HCT116 (cell line): ENCODE data around the gene KAZN. TPM values are rescaled to one million over a fixed set of nuclear protein-coding genes. Genes with fewer than 3 reads are reported as not detected.

ENCODE experiments used
- ATAC-seq: fragments of 200-7000 bp; cut with Tn5 transposase; 2 replicates; pipeline ENCODE4 v1.9.1; 2020; ENCODE audit warnings: mild to moderate bottlenecking, moderate library complexity
- BruUV-seq: library from RNA; stranded (reverse); fragments of 400-500 nt; replicated peaks from 2 replicates; lab custom pipeline; 2021; lab: Mats Ljungman, UMichigan
- CTCF ChIA-PET: fragments of 300-600 bp; sonication (Branson Sonifier 250); formaldehyde crosslinking; loops from one replicate; lab custom pipeline; 2021; ENCODE audit warnings: antibody characterized with exemption; lab: Charles Lee
- POLR2A ChIA-PET: fragments of 300-600, 350-600 bp; sonication (Branson Sonifier 250); formaldehyde crosslinking; loops from one replicate; lab custom pipeline; 2021; ENCODE audit warnings: antibody characterized with exemption; lab: Charles Lee
- RAD21 ChIA-PET, 2 experiments: fragments of 300-600 bp; sonication (Branson Sonifier 250); formaldehyde crosslinking; loops; one replicate each; lab custom pipeline; 2023; ENCODE audit warnings: low total read pairs in 2 of 2; ENCODE audit not compliant: uncharacterized antibody in 2 of 2, unreplicated experiment in 2 of 2, low non-redundant PET in 1 of 2; lab: Charles Lee
- DNase-seq: peaks from one replicate; pipeline ENCODE4 v3.0.0-alpha.2; 2010; ENCODE audit warnings: low read depth, low spot score
- H2AFZ ChIP-seq: fragments of 200-600 bp; shearing (Covaris generic), sonication (generic); 2 replicates; pipeline ENCODE4 v1.6.1; 2017; ENCODE audit warnings: low read depth, mixed run types, mixed read lengths, antibody characterized with exemption, low read length; ENCODE audit not compliant: poor library complexity, severe bottlenecking
- H3K27ac ChIP-seq: 2 replicates; pipeline ENCODE4 v1.5.1; 2012; ENCODE audit warnings: low read depth, low read length
- H3K27me3 ChIP-seq: fragments of 200-600 bp; sonication (generic); 2 replicates; pipeline ENCODE4 v1.6.1; 2016; ENCODE audit warnings: mixed run types, low read length, mixed read lengths; ENCODE audit not compliant: insufficient read depth
- H3K36me3 ChIP-seq, 2 experiments: fragments of 200-500 bp in 1 of 2; fragments of 200-600 bp in 1 of 2; sonication (Bioruptor generic) in 1 of 2; sonication (generic) in 1 of 2; 2 replicates each; pipeline versions ENCODE4 v1.5.1 to v1.6.1; 2014 to 2016; ENCODE audit warnings: low read length in 2 of 2, inconsistent platforms in 1 of 2, mixed read lengths in 1 of 2, mixed run types in 1 of 2; ENCODE audit not compliant: insufficient read depth in 2 of 2, control insufficient read depth in 1 of 2
- H3K4me1 ChIP-seq, 2 experiments: fragments of 200-600 bp in 1 of 2; sonication (generic) in 1 of 2; 2 replicates each; pipeline versions ENCODE4 v1.5.1 to v1.6.1; 2012 to 2017; ENCODE audit warnings: low read length in 2 of 2, inconsistent platforms in 1 of 2, mild to moderate bottlenecking in 1 of 2, mixed read lengths in 1 of 2, mixed run types in 1 of 2, moderate library complexity in 1 of 2; ENCODE audit not compliant: insufficient read depth in 2 of 2, control insufficient read depth in 1 of 2
- H3K4me2 ChIP-seq: fragments of 200-600 bp; sonication (generic); 2 replicates; pipeline ENCODE4 v1.6.1; 2017; ENCODE audit warnings: mixed run types, low read length, mixed read lengths
- H3K4me3 ChIP-seq, 2 experiments: fragments of 200-600 bp in 1 of 2; sonication (generic) in 1 of 2; replicated peaks in 1 of 2; 2 replicates each; pipeline ENCODE4 v1.5.1; 2011 to 2016; ENCODE audit warnings: low read length in 2 of 2, control low read depth in 1 of 2, low read depth in 1 of 2, mild to moderate bottlenecking in 1 of 2, mixed read lengths in 1 of 2, mixed run types in 1 of 2
- H3K79me2 ChIP-seq: fragments of 200-600 bp; sonication (generic); 2 replicates; pipeline ENCODE4 v1.6.1; 2017; ENCODE audit warnings: mild to moderate bottlenecking, mixed run types, low read length, moderate library complexity, mixed read lengths; ENCODE audit not compliant: insufficient read depth
- H3K9ac ChIP-seq: fragments of 200-600 bp; sonication (generic); 2 replicates; pipeline ENCODE4 v1.6.1; 2016; ENCODE audit warnings: low read length, mixed read lengths
- H3K9me2 ChIP-seq: fragments of 200-600 bp; sonication (generic), shearing (Covaris generic); 2 replicates; pipeline ENCODE4 v1.6.1; 2017; ENCODE audit warnings: mixed run types, mild to moderate bottlenecking, moderate library complexity; ENCODE audit not compliant: insufficient read depth
- H3K9me3 ChIP-seq, 2 experiments: fragments of 200-500 bp in 1 of 2; fragments of 200-600 bp in 1 of 2; sonication (Bioruptor generic) in 1 of 2; sonication (generic) in 1 of 2; 2 replicates each; pipeline ENCODE4 v1.6.1; 2014 to 2017; ENCODE audit warnings: low read length in 2 of 2, mixed read lengths in 2 of 2, inconsistent platforms in 1 of 2, low read depth in 1 of 2, mild to moderate bottlenecking in 1 of 2, mixed run types in 1 of 2, moderate library complexity in 1 of 2; ENCODE audit not compliant: control insufficient read depth in 1 of 2, insufficient read depth in 1 of 2
- H4K20me1 ChIP-seq: fragments of 200-600 bp; sonication (generic), shearing (Covaris generic); 2 replicates; pipeline ENCODE4 v1.6.1; 2017; ENCODE audit warnings: mixed run types, mild to moderate bottlenecking, moderate library complexity; ENCODE audit not compliant: insufficient read depth
- ATF3 ChIP-seq: IDR thresholded peaks from 2 replicates; pipeline ENCODE4 v1.6.1; 2012
- CEBPB ChIP-seq: IDR thresholded peaks from 2 replicates; pipeline ENCODE4 v1.6.1; 2012; ENCODE audit warnings: low read depth
- CTCF ChIP-seq, 3 experiments: fragments of 200-600 bp in 1 of 3; sonication (generic) in 1 of 3; IDR thresholded peaks in 2 of 3; conservative IDR thresholded peaks in 1 of 3; 2 replicates each; pipeline ENCODE4 v1.5.1; 2012 to 2017; ENCODE audit warnings: low read depth in 2 of 3, low read length in 2 of 3, antibody characterized with exemption in 1 of 3, borderline replicate concordance in 1 of 3, control low read depth in 1 of 3, mild to moderate bottlenecking in 1 of 3, mixed read lengths in 1 of 3, mixed run types in 1 of 3, moderate library complexity in 1 of 3; ENCODE audit not compliant: insufficient read depth in 1 of 3
- EZH2 ChIP-seq: fragments of 200-600 bp; sonication (generic); IDR thresholded peaks from 2 replicates; pipeline ENCODE4 v1.6.1; 2017; ENCODE audit warnings: antibody characterized with exemption, mixed run types
- EZH2phosphoT487 ChIP-seq: fragments of 200-600 bp; IDR thresholded peaks from 2 replicates; pipeline ENCODE4 v1.6.1; 2018; ENCODE audit warnings: antibody characterized with exemption, borderline replicate concordance
- JUND ChIP-seq: IDR thresholded peaks from 2 replicates; pipeline ENCODE4 v1.6.1; 2012
- MAX ChIP-seq: IDR thresholded peaks from 2 replicates; pipeline ENCODE4 v1.6.1; 2012
- SP1 ChIP-seq: IDR thresholded peaks from 2 replicates; pipeline ENCODE4 v1.6.1; 2012; ENCODE audit warnings: low read depth
- TCF7L2 ChIP-seq: IDR thresholded peaks from 2 replicates; pipeline ENCODE4 v1.7.0; 2011; ENCODE audit warnings: borderline replicate concordance, inconsistent platforms; ENCODE audit not compliant: insufficient read depth, insufficient read length; ENCODE audit errors: extremely low read depth
- YY1 ChIP-seq: IDR thresholded peaks from 2 replicates; pipeline ENCODE4 v1.6.1; 2011; ENCODE audit warnings: low read length, low read depth, moderate library complexity, mild to moderate bottlenecking; ENCODE audit not compliant: insufficient replicate concordance; ENCODE audit errors: extremely low read depth
- ZFX ChIP-seq: fragments of 450-650 bp; IDR thresholded peaks from 2 replicates; pipeline ENCODE4 v1.6.1; 2017
- ZNF274 ChIP-seq: fragments of 200-500 bp; sonication (Bioruptor generic); IDR thresholded peaks from 2 replicates; pipeline ENCODE4 v1.6.1; 2014; ENCODE audit warnings: mild to moderate bottlenecking, low read depth, low read length, inconsistent platforms
- intact Hi-C: fragments of 100-400 bp; cut with micrococcal nuclease; formaldehyde crosslinking; loops from 2 replicates; pipeline ENCODE4 v1.10.0; 2022
- total RNA-seq: library from RNA; stranded (reverse); gene quantifications from one replicate; pipeline ENCODE4 v1.2.1, GENCODE V29; 2021; ENCODE audit not compliant: unreplicated experiment

KAZN gene
- total RNA-seq, 1 experiment from 2014 or later, result 13.4 TPM

GRCh38 chr1:15058261-15058660, 459.8 kb downstream of the KAZN start:
- ATAC-seq, result no peak
- Histone ChIP-seq H3K9ac (no peak overlapping the region), H3K9me3 (no peaks in the 10 kb centered on the region), H3K4me2 (no peak overlapping the region), H3K27me3 (no peaks in the 10 kb centered on the region), H3K4me3 (no peak overlapping the region), H3K27ac (no peak overlapping the region), H3K79me2 (no peaks in the 10 kb centered on the region), H3K9me2 (no peaks in the 10 kb centered on the region), H3K36me3 (0 out of 4 replicates have a peak, but pooled peaks cover 0 to 9% of the 10 kb centered on the region in 2 experiments), H4K20me1 (no peaks in the 10 kb centered on the region), H3K4me1 (no peaks in the 10 kb centered on the region), H2AFZ (no peak overlapping the region)
- no TSS peak for BruUV-seq
- CTCF ChIA-PET, result no interaction called here
- intact Hi-C loops, result no loop called here
- POLR2A ChIA-PET, result no interaction called here
- TF ChIP-seq ATF3 (no peak), EZH2 (no peak), CEBPB (no peak), TCF7L2 (no peak), ZNF274 (no peak), EZH2phosphoT487 (no peak), YY1 (no peak), MAX (no peak), ZFX (no peak), CTCF (IDR thresholded peaks at IDR 0.05 in 2 of 3, conservative IDR thresholded peaks at IDR 0.05 in 1 of 3; ENCODE audit: borderline replicate concordance in 1 of 3, insufficient read depth in 1 of 3, low read depth in 2 of 3, low read length in 2 of 3) (no peak), SP1 (no peak), JUND (no peak)
- RAD21 ChIA-PET, result no interaction called here
- no peak for DNase-seq
